Smooth muscle cell (in vitro differentiated cells): Measurements from ENCODE around the gene RRP1B. TPM values are rescaled to one million over a fixed set of nuclear protein-coding genes. Genes with fewer than 3 reads are reported as not detected.
"Not testable (repeated sequence)": the region's sequence is repeated elsewhere in the genome, so short reads cannot be mapped to it uniquely, and the experiment has no call there.

Source experiments
- DNase-seq: peaks from one replicate; lab custom pipeline; 2025; ENCODE audit not compliant: unreplicated experiment; lab: John Stamatoyannopoulos, UW
- H2AFZ ChIP-seq: fragments of 200-600 bp; sonication (generic); 2 replicates; pipeline ENCODE4 v1.6.0; 2016; ENCODE audit warnings: antibody characterized with exemption, low read depth, mild to moderate bottlenecking
- H3F3A ChIP-seq: fragments of 200-600 bp; sonication (generic); 2 replicates; pipeline ENCODE4 v1.6.0; 2017; ENCODE audit warnings: antibody characterized with exemption, low read depth
- H3K27ac ChIP-seq: fragments of 200-600 bp; sonication (generic); 2 replicates; pipeline ENCODE4 v1.5.1; 2016; ENCODE audit warnings: low read depth, mild to moderate bottlenecking
- H3K27me3 ChIP-seq: fragments of 200-600 bp; sonication (generic); 2 replicates; pipeline ENCODE4 v1.6.1; 2016; ENCODE audit warnings: low read depth, mild to moderate bottlenecking
- H3K36me3 ChIP-seq: fragments of 200-600 bp; sonication (generic); 2 replicates; pipeline ENCODE4 v1.5.1; 2016; ENCODE audit warnings: low read depth
- H3K4me1 ChIP-seq: fragments of 200-600 bp; sonication (generic); 2 replicates; pipeline ENCODE4 v1.5.1; 2016; ENCODE audit warnings: low read depth
- H3K4me2 ChIP-seq: fragments of 200-600 bp; sonication (generic); 2 replicates; pipeline ENCODE4 v1.6.0; 2016; ENCODE audit warnings: mild to moderate bottlenecking
- H3K4me3 ChIP-seq: fragments of 200-600 bp; sonication (generic); 2 replicates; pipeline ENCODE4 v1.5.1; 2016; ENCODE audit warnings: mild to moderate bottlenecking
- H3K79me2 ChIP-seq: fragments of 200-600 bp; sonication (generic); 2 replicates; pipeline ENCODE4 v1.6.0; 2016; ENCODE audit warnings: low read depth, mild to moderate bottlenecking
- H3K9ac ChIP-seq: fragments of 200-600 bp; sonication (generic); 2 replicates; pipeline ENCODE4 v1.6.0; 2016; ENCODE audit warnings: low read depth
- H3K9me3 ChIP-seq: fragments of 200-600 bp; sonication (generic); replicated peaks from 2 replicates; pipeline ENCODE4 v1.5.1; 2016; ENCODE audit warnings: low read depth
- H4K20me1 ChIP-seq: fragments of 200-600 bp; sonication (generic); 2 replicates; pipeline ENCODE4 v1.6.0; 2016; ENCODE audit warnings: low read depth
- CTCF ChIP-seq: fragments of 200-600 bp; sonication (generic); IDR thresholded peaks from 2 replicates; pipeline ENCODE4 v1.5.1; 2017; ENCODE audit warnings: borderline replicate concordance, mild to moderate bottlenecking, antibody characterized with exemption; ENCODE audit not compliant: insufficient read depth, poor library complexity, severe bottlenecking
- WGBS: methylation state at CpG from one replicate; pipeline ENCODE4 v1.1.7; 2016; ENCODE audit warnings: low lambda C conversion rate; 5-methylcytosine and 5-hydroxymethylcytosine counted together
- polyA plus RNA-seq: library from polyadenylated mRNA; unstranded; fragments of >200 nt; fragmentation: Nextera tagmentation; extraction: Ambion mirVana; gene quantifications from 2 replicates; pipeline ENCODE4 v1.2.1, GENCODE V29; 2016
- total RNA-seq: library from RNA; depleted of rRNA; stranded (reverse); fragments of >200 nt; gene quantifications from 2 replicates; pipeline ENCODE4 v1.2.3, GENCODE V29; 2014

Gene RRP1B
- total and polyA plus RNA-seq, 2 experiments from 2014 or later = 10.6 to 19.3 TPM

GRCh38 chr21:43708745-43709381 lies 49.5 kb downstream of the RRP1B start:
- no peak overlapping the region for H3K4me2 ChIP-seq
- H4K20me1 ChIP-seq = no peaks in the 10 kb centered on the region
- H3K36me3 ChIP-seq = no peaks in the 10 kb centered on the region
- WGBS = 97% methylated on average over 13 of the region's 13 CpGs
- TF ChIP-seq CTCF = no peak
- no peak overlapping the region for H3K27ac ChIP-seq
- H3K9ac ChIP-seq = no peak overlapping the region
- no peaks in the 10 kb centered on the region for H3K9me3 ChIP-seq
- no peaks in the 10 kb centered on the region for H3F3A ChIP-seq
- H3K79me2 ChIP-seq = no peaks in the 10 kb centered on the region
- no peak overlapping the region for H3K4me3 ChIP-seq
- no peak for DNase-seq
- no peaks in the 10 kb centered on the region for H3K4me1 ChIP-seq
- H3K27me3 ChIP-seq = no peaks in the 10 kb centered on the region
- no peak overlapping the region for H2AFZ ChIP-seq

GRCh38 chr21:43712268-43712942 lies 53.0 kb downstream of the RRP1B start:
- DNase-seq = no peak
- Histone ChIP-seq H3K27ac (peak overlapping the region; percentile 79), H3F3A (peaks cover 3% of the 10 kb centered on the region), H3K79me2 (no peaks in the 10 kb centered on the region), H3K9ac (no peak overlapping the region), H2AFZ (no peak overlapping the region), H3K4me1 (no peaks in the 10 kb centered on the region), H3K36me3 (no peaks in the 10 kb centered on the region), H3K4me2 (peak overlapping the region; percentile 64), H3K4me3 (no peak overlapping the region), H3K9me3 (no peaks in the 10 kb centered on the region), H3K27me3 (no peaks in the 10 kb centered on the region), H4K20me1 (no peaks in the 10 kb centered on the region)
- TF ChIP-seq CTCF = no peak
- 44% methylated on average over 13 of the region's 13 CpGs for WGBS

GRCh38 chr21:43713123-43713522 lies 53.8 kb downstream of the RRP1B start:
- not testable (repeated sequence) for H3K9me3 ChIP-seq, H3K36me3 ChIP-seq, DNase-seq, H3K4me3 ChIP-seq, H4K20me1 ChIP-seq, H3K4me2 ChIP-seq, H3K79me2 ChIP-seq, H2AFZ ChIP-seq, H3K4me1 ChIP-seq, H3F3A ChIP-seq, H3K27me3 ChIP-seq, H3K9ac ChIP-seq
- 98% methylated on average over 6 of the region's 6 CpGs for WGBS
- H3K27ac ChIP-seq = peak overlapping the region; percentile 79

- Histone ChIP-seq H3F3A (peaks cover 3% of the 10 kb centered on the region), H3K27ac (peak overlapping the region; percentile 19), H3K4me3 (no peak overlapping the region), H4K20me1 (peaks cover 21% of the 10 kb centered on the region), H3K9me3 (no peaks in the 10 kb centered on the region), H2AFZ (no peak overlapping the region), H3K4me1 (peaks cover 14% of the 10 kb centered on the region), H3K36me3 (no peaks in the 10 kb centered on the region), H3K4me2 (no peak overlapping the region), H3K27me3 (no peaks in the 10 kb centered on the region), H3K9ac (no peak overlapping the region), H3K79me2 (peaks cover 25% of the 10 kb centered on the region)
- no peak for TF ChIP-seq CTCF
- 67% methylated on average over 12 of the region's 12 CpGs for WGBS
- no peak for DNase-seq
These were observed 57.2 kb downstream of the RRP1B start for GRCh38 chr21:43716376-43717165.
